Right lobe of liver (tissue), 6 donors: ENCODE data around the gene USP22. TPM values are rescaled to one million over a fixed set of nuclear protein-coding genes. Genes with fewer than 3 reads are reported as not detected.

Source experiments
- ATAC-seq, 4 donors: fragments of 200-7000 bp; cut with Tn5 transposase; one replicate each; pipeline ENCODE4 v1.9.1; 2020; ENCODE audit warnings: mild to moderate bottlenecking in 4 of 4, moderate library complexity in 4 of 4
- DNase-seq, 3 donors: peaks; one replicate each; pipeline ENCODE4 v3.0.0-alpha.2; 2020
- H3K27ac ChIP-seq, 3 donors: fragments of 200-600 bp; one replicate each; pipeline ENCODE4 v1.8.0; 2022
- H3K27me3 ChIP-seq, 2 donors: fragments of 200-600 bp; one replicate each; pipeline ENCODE4 v1.8.0; 2022
- H3K36me3 ChIP-seq, 4 donors: fragments of 200-600 bp; sonication (generic) in 1 of 4; one replicate each; pipeline versions ENCODE4 v1.5.1 to v1.8.0; 2017 to 2022; ENCODE audit warnings: control low read depth in 1 of 4
- H3K4me1 ChIP-seq, 4 donors: fragments of 200-600 bp; sonication (generic) in 1 of 4; one replicate each; pipeline versions ENCODE4 v1.5.1 to v1.8.0; 2017 to 2022; ENCODE audit warnings: control low read depth in 1 of 4
- H3K4me3 ChIP-seq, 3 donors: fragments of 200-600 bp; one replicate each; pipeline ENCODE4 v1.8.0; 2022
- H3K9me3 ChIP-seq, 4 donors: fragments of 200-600 bp; sonication (generic) in 1 of 4; one replicate each; pipeline versions ENCODE4 v1.5.1 to v1.8.0; 2017 to 2022; ENCODE audit warnings: control low read depth in 1 of 4
- CTCF ChIP-seq, 4 donors: fragments of 200-600 bp in 3 of 4; fragments of 450-650 bp in 1 of 4; IDR thresholded peaks; one replicate each; pipeline versions ENCODE4 v1.5.1 to v1.8.0; 2016 to 2022; ENCODE audit warnings: antibody characterized with exemption in 4 of 4, mild to moderate bottlenecking in 2 of 4
- POLR2A ChIP-seq: fragments of 450-650 bp; IDR thresholded peaks from one replicate; pipeline ENCODE4 v1.6.1; 2017; ENCODE audit warnings: antibody characterized with exemption, mild to moderate bottlenecking
- WGBS: methylation state at CpG from one replicate; pipeline ENCODE4 v1.1.6; 2018; ENCODE audit warnings: low coverage, low lambda C conversion rate; ENCODE audit not compliant: insufficient coverage; ENCODE audit errors: missing lambda C conversion rate; 5-methylcytosine and 5-hydroxymethylcytosine counted together
- intact Hi-C, 2 donors: fragments of 100-400 bp; cut with DNase I; formaldehyde crosslinking; loops; one replicate each; pipeline versions ENCODE4 v1.11.2 to v1.14.1; 2022
- total RNA-seq, 6 experiments: library from RNA; depleted of rRNA in 2 of 6; stranded (reverse); fragments of >200 nt in 2 of 6; fragmentation: NEBNext Ultra II Directional in 3 of 6; extraction: Animal tissue kit (Norgen Biotek cat#: 25700) in 3 of 6; gene quantifications; one replicate each; pipeline versions ENCODE4 v1.1.0 to v1.2.4, GENCODE V29; 2016 to 2023
- donor health status: DM: no; HTN: yes; CAD: no.
- donor health status: DM: no; HTN: no; CAD: no.
- donor health status: DM: no; HTN: no; CAD: no.
- donor health status: DM: no; HTN: yes; CAD: no.
- donor health status: DM: no; HTN: yes; CAD: no.

Gene USP22
- total RNA-seq, 6 experiments from 2014 or later, result 69.8 to 81.2 (median 77.7) TPM

GRCh38 chr17:20993863-20994778 is 48.7 kb downstream of the USP22 start:
- DNase-seq (no peak), ATAC-seq (no peak)

GRCh38 chr17:20992987-20993862 is 49.6 kb downstream of the USP22 start:
- no peaks in the 10 kb centered on the region for H3K36me3 ChIP-seq
- H3K27me3 ChIP-seq, result no peaks in the 10 kb centered on the region
- 32% methylated on average over 9 of the region's 17 CpGs for WGBS
- H3K27ac ChIP-seq, result no peak overlapping the region
- intact Hi-C loops, result loop anchor here (5.0 to 10.0 kb wide), 3 partner anchors 46 to 768 kb away; no protein-coding TSS in a partner anchor
- DNase-seq, result no peak
- no peaks in the 10 kb centered on the region for H3K4me1 ChIP-seq
- H3K9me3 ChIP-seq, result no peaks in the 10 kb centered on the region
- H3K4me3 ChIP-seq, result no peak overlapping the region
- peak; percentile 70 to 90 (median 81) for ATAC-seq
- TF ChIP-seq CTCF (IDR thresholded peaks at IDR 0.05) (peak; percentile 86 to 89 (median 88)), POLR2A (no peak)

More at GRCh38 chr17:20993863-20994778, 48.7 kb downstream of the USP22 start:
- TF ChIP-seq CTCF (IDR thresholded peaks at IDR 0.05) (no peak), POLR2A (no peak)
- Histone ChIP-seq H3K36me3 (no peaks in the 10 kb centered on the region), H3K9me3 (no peaks in the 10 kb centered on the region), H3K27me3 (no peaks in the 10 kb centered on the region), H3K27ac (no peak overlapping the region), H3K4me1 (no peaks in the 10 kb centered on the region), H3K4me3 (no peak overlapping the region)
- intact Hi-C loops, result loop anchor here (5.0 to 10.0 kb wide), 3 partner anchors 47 to 769 kb away; no protein-coding TSS in a partner anchor
- 80% methylated on average over 1 of the region's 18 CpGs for WGBS

- no peak overlapping the region for H3K27ac ChIP-seq
- no peak for TF ChIP-seq CTCF (IDR thresholded peaks at IDR 0.05)
- TF ChIP-seq POLR2A, result no peak
- intact Hi-C loops, result loop anchor here (5.0 to 10.0 kb wide), 3 partner anchors 45 to 768 kb away; no protein-coding TSS in a partner anchor
- 47% methylated on average over 2 of the region's 12 CpGs for WGBS
- no peak for DNase-seq
- no peaks in the 10 kb centered on the region for H3K27me3 ChIP-seq
- H3K9me3 ChIP-seq, result no peaks in the 10 kb centered on the region
- no peaks in the 10 kb centered on the region for H3K4me1 ChIP-seq
- H3K36me3 ChIP-seq, result no peaks in the 10 kb centered on the region
- no peak for ATAC-seq
- H3K4me3 ChIP-seq, result no peak overlapping the region
Measured at GRCh38 chr17:20992416-20992815, 50.4 kb downstream of the USP22 start.

GRCh38 chr17:20991276-20992037 is 51.4 kb downstream of the USP22 start:
- WGBS, result no CpG with 5 or more reads among the region's 17 CpGs
- Histone ChIP-seq H3K36me3 (no peaks in the 10 kb centered on the region), H3K27me3 (no peaks in the 10 kb centered on the region), H3K9me3 (no peaks in the 10 kb centered on the region), H3K4me1 (no peaks in the 10 kb centered on the region), H3K4me3 (no peak overlapping the region), H3K27ac (no peak overlapping the region)
- no peak for TF ChIP-seq CTCF (IDR thresholded peaks at IDR 0.05)
- no peak for TF ChIP-seq POLR2A
- intact Hi-C loops, result loop anchor here (5.0 to 10.0 kb wide), 3 partner anchors 44 to 767 kb away; no protein-coding TSS in a partner anchor
- no peak for ATAC-seq
- DNase-seq, result no peak
